Progenitor cell of endocrine pancreas (in vitro differentiated cells): ENCODE data around the gene PRADC1. TPM values are rescaled to one million over a fixed set of nuclear protein-coding genes. Genes with fewer than 3 reads are reported as not detected.

ENCODE experiments used
- DNase-seq: peaks from one replicate; pipeline ENCODE4 v3.0.0; 2021; ENCODE audit warnings: low spot score; ENCODE audit not compliant: unreplicated experiment
- H3K27ac Mint-ChIP-seq: 2 replicates; pipeline ENCODE4 v1.8.0; 2021; ENCODE audit warnings: mild to moderate bottlenecking, moderate library complexity, mixed read lengths
- H3K27me3 Mint-ChIP-seq: 2 replicates; pipeline ENCODE4 v1.8.0; 2021; ENCODE audit warnings: mixed read lengths
- H3K36me3 Mint-ChIP-seq: 2 replicates; pipeline ENCODE4 v1.8.0; 2022; ENCODE audit warnings: mixed read lengths; ENCODE audit not compliant: insufficient read depth
- H3K4me1 Mint-ChIP-seq: 2 replicates; pipeline ENCODE4 v1.8.0; 2021; ENCODE audit warnings: low read depth, mixed read lengths
- H3K4me3 Mint-ChIP-seq: 2 replicates; pipeline ENCODE4 v1.8.0; 2021; ENCODE audit warnings: low read depth, mild to moderate bottlenecking, moderate library complexity, mixed read lengths
- H3K9me3 Mint-ChIP-seq: 2 replicates; pipeline ENCODE4 v1.8.0; 2021; ENCODE audit warnings: low read depth, mixed read lengths
- CTCF ChIP-seq: fragments of 200-600 bp; sonication (generic); IDR thresholded peaks from one replicate; pipeline ENCODE4 v1.5.0; 2021; ENCODE audit warnings: antibody characterized with exemption, mild to moderate bottlenecking; ENCODE audit not compliant: unreplicated experiment
- total RNA-seq: library from RNA; stranded (reverse); gene quantifications from 2 replicates; pipeline ENCODE4 v1.2.1, GENCODE V29; 2021

PRADC1 gene
- total RNA-seq, 1 donor from 2014 or later, result 9.8 TPM

- Mint-ChIP-seq H3K9me3 (no peaks in the 10 kb centered on the region), H3K36me3 (peaks cover 18% of the 10 kb centered on the region), H3K4me1 (no peaks in the 10 kb centered on the region), H3K27ac (no peak overlapping the region), H3K4me3 (no peak overlapping the region), H3K27me3 (no peaks in the 10 kb centered on the region)
- no peak for DNase-seq
- no peak for TF ChIP-seq CTCF
These were observed 18.1 kb upstream of the PRADC1 start for GRCh38 chr2:73250872-73251846.

GRCh38 chr2:73249636-73250035 is 16.6 kb upstream of the PRADC1 start:
- DNase-seq, result no peak
- no peak for TF ChIP-seq CTCF
- Mint-ChIP-seq H3K27me3 (no peaks in the 10 kb centered on the region), H3K4me1 (no peaks in the 10 kb centered on the region), H3K9me3 (no peaks in the 10 kb centered on the region), H3K27ac (no peak overlapping the region), H3K36me3 (peaks cover 23% of the 10 kb centered on the region), H3K4me3 (no peak overlapping the region)

GRCh38 chr2:73246850-73247249 is 13.8 kb upstream of the PRADC1 start:
- H3K27ac Mint-ChIP-seq, result no peak overlapping the region
- H3K4me3 Mint-ChIP-seq, result no peak overlapping the region

GRCh38 chr2:73244580-73244979 is 11.5 kb upstream of the PRADC1 start:
- DNase-seq, result no peak
- Mint-ChIP-seq H3K4me1 (no peaks in the 10 kb centered on the region), H3K4me3 (no peak overlapping the region), H3K9me3 (no peaks in the 10 kb centered on the region), H3K36me3 (peaks cover 21% of the 10 kb centered on the region), H3K27me3 (no peaks in the 10 kb centered on the region), H3K27ac (no peak overlapping the region)
- no peak for TF ChIP-seq CTCF

More at GRCh38 chr2:73246850-73247249, 13.8 kb upstream of the PRADC1 start:
- no peak for DNase-seq
- H3K36me3 Mint-ChIP-seq, result peaks cover 24% of the 10 kb centered on the region
- no peak for TF ChIP-seq CTCF
- no peaks in the 10 kb centered on the region for H3K9me3 Mint-ChIP-seq
- no peaks in the 10 kb centered on the region for H3K4me1 Mint-ChIP-seq
- no peaks in the 10 kb centered on the region for H3K27me3 Mint-ChIP-seq

- Mint-ChIP-seq H3K27me3 (no peaks in the 10 kb centered on the region), H3K4me3 (no peak overlapping the region), H3K36me3 (peaks cover 19% of the 10 kb centered on the region), H3K4me1 (no peaks in the 10 kb centered on the region), H3K9me3 (no peaks in the 10 kb centered on the region), H3K27ac (no peak overlapping the region)
- TF ChIP-seq CTCF, result no peak
- no peak for DNase-seq
These were observed 11.0 kb upstream of the PRADC1 start for GRCh38 chr2:73243884-73244570.
